Coronary artery (tissue), 2 donors: ENCODE results near the gene CHRD.
A peak's percentile ranks its signal among the peaks of the same experiment; 100 is the strongest.

ENCODE experiments used
- DNase-seq: peaks from one replicate; pipeline ENCODE4 v3.0.0-alpha.2; 2017; ENCODE audit warnings: low spot score
- H3K27ac ChIP-seq, 2 donors: fragments of 200-600 bp; sonication (generic); one replicate each; pipeline ENCODE4 v1.5.1; 2016 to 2019
- H3K4me3 ChIP-seq: fragments of 200-600 bp; sonication (generic); 2 replicates; pipeline ENCODE4 v1.5.1; 2016; ENCODE audit warnings: mild to moderate bottlenecking, moderate library complexity
- CTCF ChIP-seq: fragments of 200-600 bp; sonication (generic); IDR thresholded peaks from one replicate; pipeline ENCODE4 v1.5.1; 2019; ENCODE audit warnings: antibody characterized with exemption

The CHRD gene

GRCh38 chr3:184380185-184380626, 352 bp downstream of the CHRD start:
- TF ChIP-seq CTCF: no peak
- no peak for DNase-seq
- Histone ChIP-seq H3K4me3 (peak overlapping the region; percentile 94), H3K27ac (peak overlapping the region; percentile 31 to 90)

GRCh38 chr3:184380627-184381260, 890 bp downstream of the CHRD start:
- TF ChIP-seq CTCF: no peak
- peak overlapping the region; percentile 94 for H3K4me3 ChIP-seq
- H3K27ac ChIP-seq: peak overlapping the region; percentile 31 to 90
- DNase-seq: no peak

- H3K27ac ChIP-seq: peak overlapping the region; percentile 18 to 90
- peak overlapping the region; percentile 94 for H3K4me3 ChIP-seq
- TF ChIP-seq CTCF: no peak
- no peak for DNase-seq
Measured at GRCh38 chr3:184381261-184382224, 1.7 kb downstream of the CHRD start.

GRCh38 chr3:184382326-184383032, 2.6 kb downstream of the CHRD start:
- DNase-seq: no peak
- TF ChIP-seq CTCF: no peak
- H3K27ac ChIP-seq: no peak overlapping the region

GRCh38 chr3:184383033-184383740, 3.3 kb downstream of the CHRD start:
- H3K27ac ChIP-seq: no peak overlapping the region
- DNase-seq: no peak
- no peak for TF ChIP-seq CTCF
- H3K4me3 ChIP-seq: no peak overlapping the region

More at GRCh38 chr3:184382326-184383032, 2.6 kb downstream of the CHRD start:
- H3K4me3 ChIP-seq: no peak overlapping the region

GRCh38 chr3:184384342-184384741, 4.5 kb downstream of the CHRD start:
- TF ChIP-seq CTCF: no peak
- Histone ChIP-seq H3K4me3 (no peak overlapping the region), H3K27ac (no peak overlapping the region)
- no peak for DNase-seq
